Forelimb muscle (tissue), 1 donor: Measurements from ENCODE around the gene PNRC2. TPM values are rescaled to one million over a fixed set of nuclear protein-coding genes. Genes with fewer than 3 reads are reported as not detected.
"Not testable (repeated sequence)": the region's sequence is repeated elsewhere in the genome, so short reads cannot be mapped to it uniquely, and the experiment has no call there.

ENCODE experiments used
- DNase-seq: peaks from one replicate; pipeline ENCODE4 v3.0.0-alpha.2; 2013; ENCODE audit warnings: low read depth
- polyA plus RNA-seq: library from polyadenylated mRNA; unstranded; fragments of 120-200 nt; gene quantifications from one replicate; pipeline ENCODE4 v1.2.1, GENCODE V29; 2013; ENCODE audit not compliant: insufficient read length

PNRC2 gene
- polyA plus RNA-seq, 1 donor = 91.3 TPM

GRCh38 chr1:23947366-23947765 lies 12.3 kb upstream of the PNRC2 start:
- DNase-seq = no peak

GRCh38 chr1:23953020-23953419 lies 6.6 kb upstream of the PNRC2 start:
- no peak for DNase-seq

GRCh38 chr1:23957096-23957495 lies 2.5 kb upstream of the PNRC2 start:
- no peak for DNase-seq

- DNase-seq = not testable (repeated sequence)
Observed at GRCh38 chr1:23958040-23958809, 1.4 kb upstream of the PNRC2 start.

GRCh38 chr1:23958810-23959460 lies 693 bp upstream of the PNRC2 start:
- DNase-seq = peak; percentile 85

GRCh38 chr1:23960291-23961020 lies 828 bp downstream of the PNRC2 start:
- DNase-seq = peak; percentile 40

GRCh38 chr1:23963617-23964234 lies 4.1 kb downstream of the PNRC2 start:
- no peak for DNase-seq

GRCh38 chr1:23964235-23964668 lies 4.6 kb downstream of the PNRC2 start:
- DNase-seq = no peak

GRCh38 chr1:23964790-23965740 lies 5.4 kb downstream of the PNRC2 start:
- DNase-seq = no peak

- DNase-seq = no peak
Observed at GRCh38 chr1:23966973-23967493, 7.4 kb downstream of the PNRC2 start.

- no peak for DNase-seq
Observed at GRCh38 chr1:23967871-23968270, 8.2 kb downstream of the PNRC2 start.

GRCh38 chr1:23977187-23977853 lies 17.7 kb downstream of the PNRC2 start:
- DNase-seq = no peak

GRCh38 chr1:23977854-23978191 lies 18.2 kb downstream of the PNRC2 start:
- no peak for DNase-seq

GRCh38 chr1:23978805-23979204 lies 19.2 kb downstream of the PNRC2 start:
- no peak for DNase-seq

GRCh38 chr1:23979387-23979880 lies 19.8 kb downstream of the PNRC2 start:
- no peak for DNase-seq

- DNase-seq = peak; percentile 99
Observed at GRCh38 chr1:23979881-23980727, 20.5 kb downstream of the PNRC2 start, which contains the start of gene SRSF10. Gene SRSF10 (minus strand): TSS chr1:23980327. CDS start chr1:23980255, 72 bp downstream.

GRCh38 chr1:23980728-23981070 lies 21.1 kb downstream of the PNRC2 start:
- DNase-seq = no peak

GRCh38 chr1:23984417-23985186 lies 25.0 kb downstream of the PNRC2 start:
- no peak for DNase-seq
